Gastrocnemius medialis (tissue), 4 donors: ENCODE results near the gene BCOR. TPM values are rescaled to one million over a fixed set of nuclear protein-coding genes. Genes with fewer than 3 reads are reported as not detected.

ENCODE experiments used
- ATAC-seq, 2 donors: fragments of 150-250 bp; one replicate each; pipeline ENCODE4 v1.9.1; 2016
- DNase-seq, 2 donors: peaks; one replicate each; pipeline ENCODE4 v3.0.0-alpha.2; 2019
- H3K27ac ChIP-seq, 4 donors: fragments of 200-600 bp; sonication (generic); 1 replicate in 1 of 4; 2 replicates in 3 of 4; pipeline ENCODE4 v1.5.1; 2016 to 2018; ENCODE audit warnings: mild to moderate bottlenecking in 2 of 4, moderate library complexity in 1 of 4
- H3K27me3 ChIP-seq, 3 donors: fragments of 200-600 bp; sonication (generic) in 2 of 3; 1 replicate in 1 of 3; 2 replicates in 2 of 3; pipeline versions ENCODE4 v1.5.1 to v1.6.0; 2016 to 2019; ENCODE audit warnings: mild to moderate bottlenecking in 1 of 3, moderate library complexity in 1 of 3
- H3K36me3 ChIP-seq, 2 donors: fragments of 200-600 bp; sonication (generic) in 1 of 2; one replicate each; pipeline ENCODE4 v1.5.1; 2017 to 2018
- H3K4me1 ChIP-seq, 2 donors: fragments of 200-600 bp; sonication (generic) in 1 of 2; one replicate each; pipeline ENCODE4 v1.5.1; 2016 to 2017; ENCODE audit warnings: mild to moderate bottlenecking in 2 of 2
- H3K4me3 ChIP-seq, 4 donors: fragments of 200-600 bp; sonication (generic) in 3 of 4; 1 replicate in 1 of 4; 2 replicates in 3 of 4; pipeline ENCODE4 v1.5.1; 2016 to 2019; ENCODE audit warnings: mild to moderate bottlenecking in 2 of 4
- H3K9me3 ChIP-seq, 3 donors: fragments of 200-600 bp; sonication (generic) in 2 of 3; 1 replicate in 1 of 3; 2 replicates in 2 of 3; pipeline ENCODE4 v1.5.1; 2016 to 2019
- POLR2A ChIP-seq, 2 donors: fragments of 450-650 bp; IDR thresholded peaks; one replicate each; pipeline ENCODE4 v1.6.1; 2017; ENCODE audit warnings: antibody characterized with exemption in 2 of 2, mild to moderate bottlenecking in 2 of 2, moderate library complexity in 2 of 2
- in situ Hi-C, 4 donors: fragments of 200-750 bp; cut with MboI; loops; one replicate each; pipeline versions ENCODE4 v1.15.0 to v1.8.0; 2017; ENCODE audit warnings: low sequenced_read_pairs in 4 of 4
- intact Hi-C: fragments of 100-400 bp; cut with DNase I; formaldehyde crosslinking; loops from one replicate; pipeline ENCODE4 v1.15.1; 2023; ENCODE audit warnings: low total_unique reads
- total RNA-seq, 4 donors: library from RNA; depleted of rRNA; stranded (reverse); fragments of >200 nt; gene quantifications; one replicate each; pipeline versions ENCODE4 v1.1.0 to v1.2.3, GENCODE V29; 2016
- TF ChIP-seq, protein P1 (sequence below), 5 experiments: fragments of 450-650 bp in 3 of 5; fragments of 200-600 bp in 2 of 5; sonication (generic) in 2 of 5; IDR thresholded peaks in 4 of 5; conservative IDR thresholded peaks in 1 of 5; 1 replicate in 4 of 5; 2 replicates in 1 of 5; pipeline ENCODE4 v1.5.1; 2016 to 2019; ENCODE audit warnings: antibody characterized with exemption in 5 of 5, mild to moderate bottlenecking in 3 of 5, moderate library complexity in 3 of 5

Gene BCOR
- total RNA-seq, 4 donors from 2014 or later = 6.5 to 43.8 (median 18.4) TPM

DNA sequence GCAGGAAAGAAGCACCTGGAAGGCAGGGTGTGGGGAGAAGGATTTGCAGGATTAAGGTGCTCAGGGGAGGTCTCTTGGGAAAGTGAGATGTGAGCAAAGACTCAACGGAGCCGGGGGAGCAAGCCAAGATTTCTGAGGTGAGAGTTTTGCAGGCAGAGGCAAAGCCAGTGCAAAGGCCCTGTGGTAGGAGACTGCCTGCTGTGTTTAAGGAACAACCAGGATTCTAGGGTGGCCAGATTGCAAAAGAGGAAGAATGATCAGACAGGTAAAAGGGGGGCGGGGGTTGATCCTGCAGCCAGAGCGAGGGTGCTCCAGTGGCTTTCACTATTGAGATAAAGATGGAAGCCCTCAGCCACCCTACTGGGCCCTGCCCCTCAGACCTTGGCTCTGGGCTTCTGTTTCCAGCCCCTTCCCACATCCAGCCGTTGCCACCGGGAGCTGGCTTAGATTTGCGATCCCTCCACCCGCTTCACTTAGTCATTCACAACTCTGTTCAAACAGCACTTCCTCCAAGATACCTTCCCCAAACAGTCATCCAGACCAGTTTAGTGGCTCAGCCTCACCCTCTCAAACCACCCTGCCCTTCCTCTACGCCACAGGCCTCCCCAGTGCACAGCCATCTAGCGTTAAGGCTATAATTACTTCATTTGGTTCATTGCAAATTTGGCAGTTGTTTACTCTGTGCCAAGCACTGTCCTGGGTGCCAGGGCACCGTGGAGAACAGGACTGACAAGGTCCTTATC, 23.3 kb upstream of the BCOR start:
- DNase-seq = no peak
- no peaks in the 10 kb centered on the region for H3K4me1 ChIP-seq
- H3K27ac ChIP-seq = no peak overlapping the region
- TF ChIP-seq, protein P1, sequence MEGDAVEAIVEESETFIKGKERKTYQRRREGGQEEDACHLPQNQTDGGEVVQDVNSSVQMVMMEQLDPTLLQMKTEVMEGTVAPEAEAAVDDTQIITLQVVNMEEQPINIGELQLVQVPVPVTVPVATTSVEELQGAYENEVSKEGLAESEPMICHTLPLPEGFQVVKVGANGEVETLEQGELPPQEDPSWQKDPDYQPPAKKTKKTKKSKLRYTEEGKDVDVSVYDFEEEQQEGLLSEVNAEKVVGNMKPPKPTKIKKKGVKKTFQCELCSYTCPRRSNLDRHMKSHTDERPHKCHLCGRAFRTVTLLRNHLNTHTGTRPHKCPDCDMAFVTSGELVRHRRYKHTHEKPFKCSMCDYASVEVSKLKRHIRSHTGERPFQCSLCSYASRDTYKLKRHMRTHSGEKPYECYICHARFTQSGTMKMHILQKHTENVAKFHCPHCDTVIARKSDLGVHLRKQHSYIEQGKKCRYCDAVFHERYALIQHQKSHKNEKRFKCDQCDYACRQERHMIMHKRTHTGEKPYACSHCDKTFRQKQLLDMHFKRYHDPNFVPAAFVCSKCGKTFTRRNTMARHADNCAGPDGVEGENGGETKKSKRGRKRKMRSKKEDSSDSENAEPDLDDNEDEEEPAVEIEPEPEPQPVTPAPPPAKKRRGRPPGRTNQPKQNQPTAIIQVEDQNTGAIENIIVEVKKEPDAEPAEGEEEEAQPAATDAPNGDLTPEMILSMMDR (IDR thresholded peaks at IDR 0.05 in 4 of 5, conservative IDR thresholded peaks at IDR 0.05 in 1 of 5) = no peak
- TF ChIP-seq POLR2A (IDR thresholded peaks at IDR 0.05) = no peak
- H3K4me3 ChIP-seq = no peak overlapping the region
- in situ Hi-C loops (no loop called here), intact Hi-C loops (no loop called here)
- no peaks in the 10 kb centered on the region for H3K9me3 ChIP-seq
- no peaks in the 10 kb centered on the region for H3K27me3 ChIP-seq
- ATAC-seq = no peak
- no peaks in the 10 kb centered on the region for H3K36me3 ChIP-seq

DNA sequence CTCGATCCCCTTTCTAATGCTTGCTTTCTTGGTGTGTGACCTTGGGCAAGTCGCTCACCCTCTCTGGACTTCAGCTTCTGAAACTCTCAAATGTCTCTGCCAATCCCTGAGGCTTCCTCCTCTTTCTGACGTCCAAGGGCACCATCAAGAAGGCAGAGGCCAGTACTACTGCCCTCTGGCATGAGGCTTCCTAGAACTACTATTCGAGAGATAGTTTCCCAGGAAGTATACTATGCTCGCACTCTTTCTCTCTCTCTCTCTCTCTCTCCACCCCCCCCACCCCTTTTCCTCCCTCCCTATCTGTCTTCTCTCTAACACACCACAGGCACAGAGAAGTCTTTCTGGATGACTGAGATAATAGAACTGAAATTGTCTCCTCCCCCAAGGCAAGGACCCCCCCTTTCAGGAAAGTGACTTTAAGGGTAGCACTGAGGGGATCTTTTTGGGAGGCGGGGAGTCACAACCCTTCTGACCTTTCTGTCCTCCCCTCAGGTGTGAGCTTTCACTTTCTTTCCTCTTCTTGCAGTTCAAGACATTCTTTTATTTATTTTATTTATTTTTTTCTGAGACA, 20.0 kb upstream of the BCOR start:
- in situ Hi-C loops (no loop called here), intact Hi-C loops (no loop called here)
- no peaks in the 10 kb centered on the region for H3K27me3 ChIP-seq
- no peak overlapping the region for H3K4me3 ChIP-seq
- TF ChIP-seq, protein P1 (IDR thresholded peaks at IDR 0.05 in 4 of 5, conservative IDR thresholded peaks at IDR 0.05 in 1 of 5) = no peak
- no peak for TF ChIP-seq POLR2A (IDR thresholded peaks at IDR 0.05)
- H3K9me3 ChIP-seq = no peaks in the 10 kb centered on the region
- H3K36me3 ChIP-seq = no peaks in the 10 kb centered on the region
- ATAC-seq (no peak), DNase-seq (no peak)
- no peaks in the 10 kb centered on the region for H3K4me1 ChIP-seq
- no peak overlapping the region for H3K27ac ChIP-seq

DNA sequence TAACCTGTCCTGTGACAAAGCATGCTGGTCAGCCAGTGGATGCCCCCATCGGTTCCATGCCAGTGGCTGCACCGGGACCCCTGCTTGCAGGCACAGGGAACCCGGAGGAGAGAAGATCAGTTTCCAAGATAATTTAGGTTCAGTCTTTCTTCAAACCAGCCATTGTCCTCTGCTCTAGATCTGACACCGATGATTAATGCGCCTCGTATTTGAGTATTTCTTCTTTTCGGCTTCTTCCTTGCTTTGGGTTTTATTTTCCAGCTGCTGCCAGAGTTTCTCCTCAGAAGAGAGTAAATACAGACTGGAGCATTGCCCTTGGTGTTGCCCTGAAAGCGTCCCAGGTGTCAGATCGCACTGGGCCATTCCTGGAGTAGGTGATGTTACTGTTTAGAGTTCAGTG, 19.2 kb upstream of the BCOR start:
- Histone ChIP-seq H3K27ac (no peak overlapping the region), H3K9me3 (no peaks in the 10 kb centered on the region), H3K36me3 (no peaks in the 10 kb centered on the region), H3K4me3 (no peak overlapping the region), H3K4me1 (no peaks in the 10 kb centered on the region), H3K27me3 (no peaks in the 10 kb centered on the region)
- intact Hi-C loops (no loop called here), in situ Hi-C loops (no loop called here)
- ATAC-seq (no peak), DNase-seq (no peak)
- TF ChIP-seq, protein P1 (IDR thresholded peaks at IDR 0.05 in 4 of 5, conservative IDR thresholded peaks at IDR 0.05 in 1 of 5) = no peak
- no peak for TF ChIP-seq POLR2A (IDR thresholded peaks at IDR 0.05)

DNA sequence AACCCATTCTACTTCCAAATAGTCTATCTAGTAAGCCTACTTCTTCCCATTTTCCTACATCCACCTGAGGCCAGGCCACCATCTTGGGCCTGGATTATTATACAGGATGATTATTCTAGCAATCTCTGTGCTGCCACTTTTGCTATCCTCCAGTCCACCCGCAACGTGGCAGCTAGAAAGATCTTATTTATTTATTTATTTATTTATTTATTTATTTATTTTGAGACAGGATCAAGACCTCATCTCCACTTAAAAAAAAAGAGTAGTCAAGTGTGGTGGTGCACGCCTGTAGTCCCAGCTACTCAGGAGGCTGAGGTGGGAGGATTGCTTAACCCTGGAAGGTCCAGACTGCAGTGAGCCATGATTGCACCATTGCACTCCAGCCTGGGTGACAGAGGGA, 15.2 kb upstream of the BCOR start:
- DNase-seq = no peak
- H3K4me3 ChIP-seq = no peak overlapping the region

More for the DNA sequence above, 15.2 kb upstream of the BCOR start:
- intact Hi-C loops (no loop called here), in situ Hi-C loops (no loop called here)
- Histone ChIP-seq H3K27ac (no peak overlapping the region), H3K36me3 (no peaks in the 10 kb centered on the region), H3K4me1 (peaks cover 0 to 4% of the 10 kb centered on the region in 2 donors), H3K9me3 (no peaks in the 10 kb centered on the region), H3K27me3 (peaks cover 0 to 7% (median 0%) of the 10 kb centered on the region in 3 donors)
- TF ChIP-seq, protein P1 (IDR thresholded peaks at IDR 0.05 in 4 of 5, conservative IDR thresholded peaks at IDR 0.05 in 1 of 5) = no peak
- TF ChIP-seq POLR2A (IDR thresholded peaks at IDR 0.05) = no peak
- no peak for ATAC-seq
